Measurements from ENCODE around the gene SIPA1L2.

DNA sequence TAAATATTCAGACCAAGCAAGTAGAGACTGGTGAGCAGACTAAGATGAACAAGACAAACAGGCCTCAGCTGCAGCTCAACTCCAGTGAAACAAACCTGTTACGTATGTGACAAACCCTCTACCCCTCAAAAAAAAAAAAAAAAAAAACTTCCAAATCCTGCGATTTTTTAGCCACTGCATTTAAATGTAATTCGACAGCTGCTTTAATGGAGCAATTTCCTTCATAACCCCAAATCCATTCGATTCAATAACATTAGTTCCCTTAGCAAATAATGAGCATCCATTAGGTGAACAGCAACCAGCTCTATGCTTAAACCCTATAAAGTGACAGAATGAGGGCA, 31.1 kb downstream of the SIPA1L2 start:
- TF ChIP-seq PRDM1 (tag by site-specific recombination; IDR thresholded peaks at IDR 0.05) (no peak), GLI4 (tag by site-specific recombination; IDR thresholded peaks at IDR 0.05) (no peak), CTCF (tag by site-specific recombination; IDR thresholded peaks at IDR 0.05) (no peak), ZNF670 (tag by site-specific recombination; IDR thresholded peaks at IDR 0.05; ENCODE audit: low read depth) (no peak), ZNF132 (tag by site-specific recombination; IDR thresholded peaks at IDR 0.05; ENCODE audit: borderline replicate concordance) (no peak), ZNF514 (tag by site-specific recombination; IDR thresholded peaks at IDR 0.05) (no peak), ZNF785 (tag by site-specific recombination; IDR thresholded peaks at IDR 0.05) (no peak)
- TF ChIP-seq, protein P1, sequence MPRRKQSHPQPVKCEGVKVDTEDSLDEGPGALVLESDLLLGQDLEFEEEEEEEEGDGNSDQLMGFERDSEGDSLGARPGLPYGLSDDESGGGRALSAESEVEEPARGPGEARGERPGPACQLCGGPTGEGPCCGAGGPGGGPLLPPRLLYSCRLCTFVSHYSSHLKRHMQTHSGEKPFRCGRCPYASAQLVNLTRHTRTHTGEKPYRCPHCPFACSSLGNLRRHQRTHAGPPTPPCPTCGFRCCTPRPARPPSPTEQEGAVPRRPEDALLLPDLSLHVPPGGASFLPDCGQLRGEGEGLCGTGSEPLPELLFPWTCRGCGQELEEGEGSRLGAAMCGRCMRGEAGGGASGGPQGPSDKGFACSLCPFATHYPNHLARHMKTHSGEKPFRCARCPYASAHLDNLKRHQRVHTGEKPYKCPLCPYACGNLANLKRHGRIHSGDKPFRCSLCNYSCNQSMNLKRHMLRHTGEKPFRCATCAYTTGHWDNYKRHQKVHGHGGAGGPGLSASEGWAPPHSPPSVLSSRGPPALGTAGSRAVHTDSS (tag by site-specific recombination; IDR thresholded peaks at IDR 0.05), result no peak
- TF ChIP-seq, protein P2, sequence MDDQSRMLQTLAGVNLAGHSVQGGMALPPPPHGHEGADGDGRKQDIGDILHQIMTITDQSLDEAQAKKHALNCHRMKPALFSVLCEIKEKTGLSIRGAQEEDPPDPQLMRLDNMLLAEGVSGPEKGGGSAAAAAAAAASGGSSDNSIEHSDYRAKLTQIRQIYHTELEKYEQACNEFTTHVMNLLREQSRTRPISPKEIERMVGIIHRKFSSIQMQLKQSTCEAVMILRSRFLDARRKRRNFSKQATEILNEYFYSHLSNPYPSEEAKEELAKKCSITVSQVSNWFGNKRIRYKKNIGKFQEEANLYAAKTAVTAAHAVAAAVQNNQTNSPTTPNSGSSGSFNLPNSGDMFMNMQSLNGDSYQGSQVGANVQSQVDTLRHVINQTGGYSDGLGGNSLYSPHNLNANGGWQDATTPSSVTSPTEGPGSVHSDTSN (CRISPR knock-in tag; IDR thresholded peaks at IDR 0.05), result no peak

All from HEK293 (cell line).